Sciatic nerve (tissue), 2 donors: Measurements from ENCODE around the gene FOXN3. TPM values are rescaled to one million over a fixed set of nuclear protein-coding genes. Genes with fewer than 3 reads are reported as not detected.

Experiments
- ATAC-seq: fragments of 200-7000 bp; cut with Tn5 transposase; one replicate; pipeline ENCODE4 v1.9.1; 2020; ENCODE audit warnings: mild to moderate bottlenecking, moderate library complexity
- DNase-seq: peaks from one replicate; pipeline ENCODE4 v3.0.0-alpha.2; 2020; ENCODE audit warnings: low spot score
- intact Hi-C: fragments of 100-400 bp; cut with DNase I; formaldehyde crosslinking; loops from one replicate; pipeline ENCODE4 v1.14.2; 2022
- total RNA-seq: library from RNA; stranded (reverse); fragmentation: NEBNext Ultra II Directional; extraction: Animal tissue kit (Norgen Biotek cat#: 25700); gene quantifications from one replicate; pipeline ENCODE4 v1.2.1, GENCODE V29; 2021
- donor health status: DM: no; HTN: no; CAD: no.
- donor health status: DM: no; HTN: no; CAD: no.

FOXN3 gene
- total RNA-seq, 1 donor from 2014 or later, result 80.9 TPM

- ATAC-seq (no peak), DNase-seq (no peak)
- intact Hi-C loops, result no loop called here
Measured at GRCh38 chr14:89435892-89436656, 19.0 kb upstream of the FOXN3 start.

GRCh38 chr14:89435492-89435891 lies 18.5 kb upstream of the FOXN3 start:
- no peak for DNase-seq
- intact Hi-C loops, result no loop called here
- ATAC-seq, result no peak

- intact Hi-C loops, result no loop called here
Measured at GRCh38 chr14:89432226-89432625, 15.2 kb upstream of the FOXN3 start.

GRCh38 chr14:89430391-89431236 lies 13.6 kb upstream of the FOXN3 start:
- DNase-seq (no peak), ATAC-seq (no peak)
- intact Hi-C loops, result no loop called here

More at GRCh38 chr14:89432226-89432625, 15.2 kb upstream of the FOXN3 start:
- DNase-seq (no peak), ATAC-seq (no peak)

- intact Hi-C loops, result no loop called here
- ATAC-seq (no peak), DNase-seq (no peak)
Measured at GRCh38 chr14:89429199-89430181, 12.5 kb upstream of the FOXN3 start.

- intact Hi-C loops, result no loop called here
- DNase-seq, result no peak
- ATAC-seq, result peak; percentile 31
Measured at GRCh38 chr14:89428546-89429198, 11.6 kb upstream of the FOXN3 start.

GRCh38 chr14:89428173-89428523 lies 11.1 kb upstream of the FOXN3 start:
- peak; percentile 56 for ATAC-seq
- intact Hi-C loops, result no loop called here

GRCh38 chr14:89427426-89428172 lies 10.6 kb upstream of the FOXN3 start:
- DNase-seq, result no peak
- intact Hi-C loops, result no loop called here
- peak; percentile 88 for ATAC-seq

More at GRCh38 chr14:89428173-89428523, 11.1 kb upstream of the FOXN3 start:
- DNase-seq, result no peak

GRCh38 chr14:89425931-89426330 lies 8.9 kb upstream of the FOXN3 start:
- DNase-seq (no peak), ATAC-seq (peak; percentile 25)
- intact Hi-C loops, result no loop called here

- ATAC-seq (no peak), DNase-seq (no peak)
- intact Hi-C loops, result no loop called here
Measured at GRCh38 chr14:89424241-89424640, 7.2 kb upstream of the FOXN3 start.

GRCh38 chr14:89422952-89423345 lies 5.9 kb upstream of the FOXN3 start:
- DNase-seq (no peak), ATAC-seq (no peak)
- intact Hi-C loops, result no loop called here

GRCh38 chr14:89422181-89422951 lies 5.3 kb upstream of the FOXN3 start:
- ATAC-seq (no peak), DNase-seq (no peak)
- intact Hi-C loops, result no loop called here

- intact Hi-C loops, result no loop called here
- ATAC-seq, result no peak
- DNase-seq, result no peak
Measured at GRCh38 chr14:89420502-89420901, 3.5 kb upstream of the FOXN3 start.

- intact Hi-C loops, result loop anchor here (10.0 kb wide), 1 partner anchor 235 kb away; no protein-coding TSS in a partner anchor
- ATAC-seq (no peak), DNase-seq (no peak)
Measured at GRCh38 chr14:89419973-89420482, 3.0 kb upstream of the FOXN3 start.

- ATAC-seq, result no peak
- intact Hi-C loops, result loop anchor here (10.0 kb wide), 1 partner anchor 234 kb away; no protein-coding TSS in a partner anchor
- no peak for DNase-seq
Measured at GRCh38 chr14:89418976-89419375, 1.9 kb upstream of the FOXN3 start.

- intact Hi-C loops, result loop anchor here (10.0 kb wide), 1 partner anchor 234 kb away; no protein-coding TSS in a partner anchor
- DNase-seq (no peak), ATAC-seq (no peak)
Measured at GRCh38 chr14:89418452-89418851, 1.4 kb upstream of the FOXN3 start.
